Dedifferentiated amniotic fluid mesenchymal stem cell (primary cell): Measurements from ENCODE around the gene IGFBP4.
A peak's percentile ranks its signal among the peaks of the same experiment; 100 is the strongest.

Source experiments
- DNase-seq: peaks from one replicate; pipeline ENCODE4 v3.0.0-alpha.2; 2016; ENCODE audit errors: extremely low spot score

The IGFBP4 gene

DNA sequence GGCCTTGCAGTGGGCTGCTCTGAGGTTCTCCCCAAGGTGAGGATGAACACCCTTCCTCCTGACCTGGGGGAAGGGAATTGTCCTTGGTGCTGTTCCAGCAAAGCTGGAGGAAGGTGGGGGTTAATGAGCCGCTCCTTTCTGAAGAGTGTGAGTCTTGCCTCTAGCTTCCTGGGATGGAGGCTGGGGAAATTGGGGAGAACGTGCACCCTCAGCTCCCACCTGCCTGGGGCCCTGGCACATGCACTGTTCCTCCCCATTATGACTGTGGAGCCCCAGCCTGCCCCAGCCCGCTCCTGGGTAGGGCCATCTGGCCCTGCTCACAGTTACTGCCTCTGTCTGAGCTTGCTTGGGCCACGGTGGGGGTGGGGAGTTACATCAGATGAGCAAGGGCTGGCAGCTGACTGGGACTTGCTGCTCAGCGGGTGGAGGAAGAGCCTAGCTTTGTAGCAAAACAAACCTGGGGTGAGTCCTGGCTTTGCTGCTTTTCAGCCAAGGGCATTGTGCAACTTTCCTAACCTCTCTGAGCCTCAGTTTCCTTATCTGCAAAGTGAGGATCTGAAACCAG is 47.1 kb downstream of the IGFBP4 start:
- DNase-seq = no peak

DNA sequence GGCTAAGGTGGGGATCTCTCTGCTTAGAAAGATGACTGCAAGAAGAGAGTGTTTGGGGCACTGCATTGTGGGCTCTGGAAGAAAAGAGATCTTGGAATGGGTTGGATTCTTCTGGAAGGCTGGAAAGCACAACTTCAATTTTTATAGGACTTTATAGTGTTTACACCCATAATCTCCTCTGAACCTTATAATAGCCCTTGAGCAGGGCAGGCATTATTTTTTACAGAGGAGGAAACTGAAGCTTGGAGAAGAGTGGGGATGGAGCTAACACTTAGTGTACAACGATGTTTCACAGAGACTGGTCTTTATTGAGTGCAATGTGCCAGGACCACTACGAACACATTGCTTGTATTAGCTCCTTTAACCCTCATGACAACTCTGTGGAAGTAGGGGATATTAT is 47.7 kb downstream of the IGFBP4 start:
- DNase-seq = no peak

DNA sequence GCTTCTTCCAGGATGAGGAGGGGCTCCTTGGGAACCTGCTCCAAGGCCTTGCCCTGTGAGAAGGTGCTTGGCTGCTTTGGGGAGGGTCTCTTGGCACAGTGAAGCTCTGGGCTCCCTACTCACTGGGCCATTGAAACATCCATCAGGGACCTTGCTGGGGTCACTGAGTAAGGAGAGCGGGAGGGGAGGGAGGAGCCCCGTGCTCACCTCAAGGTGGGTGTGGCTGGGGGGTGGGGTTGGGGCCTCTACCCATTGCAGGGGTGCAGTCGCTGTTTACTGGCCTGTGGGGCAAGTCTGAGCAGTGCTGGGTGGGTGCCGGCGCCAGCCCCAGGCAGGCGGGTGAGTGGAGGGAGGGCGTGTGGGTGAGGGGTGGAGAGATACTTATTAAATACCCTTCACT is 48.2 kb downstream of the IGFBP4 start:
- DNase-seq = no peak

DNA sequence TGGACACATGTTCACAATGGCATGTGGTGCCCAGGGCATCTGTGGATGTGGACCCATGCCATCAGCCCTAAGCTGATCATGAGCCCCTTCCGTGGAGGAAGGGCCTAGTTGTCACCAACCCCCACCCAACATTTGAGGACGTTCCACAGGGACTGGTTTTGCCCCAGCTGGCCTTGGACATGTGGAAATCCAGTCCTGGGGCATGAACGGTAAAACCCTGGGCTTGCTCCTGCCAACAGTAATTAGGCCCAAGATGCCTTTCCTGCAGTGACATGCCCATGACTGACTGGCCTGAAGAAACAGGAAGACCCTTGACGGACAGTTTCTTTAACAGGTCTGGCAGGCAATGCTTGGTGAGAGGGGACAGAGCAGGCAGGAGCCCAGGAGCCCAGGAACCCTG is 50.4 kb downstream of the IGFBP4 start:
- DNase-seq = no peak

DNA sequence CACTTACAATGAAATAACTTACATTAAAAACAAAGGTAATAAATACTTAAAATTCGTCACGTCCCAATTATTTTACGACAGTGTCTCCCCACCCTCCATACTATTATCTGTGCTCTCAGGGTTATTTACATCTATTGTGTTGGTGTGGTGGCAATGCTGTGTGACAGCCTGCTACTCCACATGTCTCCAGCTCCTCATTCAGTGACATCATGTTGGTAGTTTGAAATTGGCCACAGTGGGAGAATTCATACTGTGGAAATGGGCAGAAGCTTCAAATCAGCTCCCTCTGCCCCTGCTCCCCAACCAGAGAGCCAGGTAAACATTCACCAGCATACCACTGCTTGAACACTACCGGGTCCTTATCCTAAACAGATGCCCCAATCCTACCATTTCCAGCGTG is 51.9 kb downstream of the IGFBP4 start:
- DNase-seq = no peak

DNA sequence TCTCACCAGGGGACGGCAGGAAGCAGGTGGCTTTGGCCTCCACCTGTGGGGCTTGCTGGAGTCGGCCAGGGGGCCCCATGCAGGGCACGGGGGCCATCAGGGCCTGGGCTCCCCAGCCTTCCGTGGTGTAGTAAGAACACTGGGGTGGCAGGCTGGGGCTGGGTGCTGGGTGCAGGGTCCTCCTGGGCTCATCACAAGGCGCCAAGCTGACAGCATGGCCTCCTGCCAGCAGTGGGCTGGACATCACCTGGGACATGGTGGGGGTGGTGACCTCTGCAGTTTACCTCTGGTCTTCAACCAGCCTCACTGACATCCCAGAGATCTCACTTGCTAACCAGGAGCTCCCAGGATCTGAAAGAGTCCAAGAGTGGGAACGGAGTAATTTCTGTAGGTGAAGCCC is 52.9 kb downstream of the IGFBP4 start:
- no peak for DNase-seq

DNA sequence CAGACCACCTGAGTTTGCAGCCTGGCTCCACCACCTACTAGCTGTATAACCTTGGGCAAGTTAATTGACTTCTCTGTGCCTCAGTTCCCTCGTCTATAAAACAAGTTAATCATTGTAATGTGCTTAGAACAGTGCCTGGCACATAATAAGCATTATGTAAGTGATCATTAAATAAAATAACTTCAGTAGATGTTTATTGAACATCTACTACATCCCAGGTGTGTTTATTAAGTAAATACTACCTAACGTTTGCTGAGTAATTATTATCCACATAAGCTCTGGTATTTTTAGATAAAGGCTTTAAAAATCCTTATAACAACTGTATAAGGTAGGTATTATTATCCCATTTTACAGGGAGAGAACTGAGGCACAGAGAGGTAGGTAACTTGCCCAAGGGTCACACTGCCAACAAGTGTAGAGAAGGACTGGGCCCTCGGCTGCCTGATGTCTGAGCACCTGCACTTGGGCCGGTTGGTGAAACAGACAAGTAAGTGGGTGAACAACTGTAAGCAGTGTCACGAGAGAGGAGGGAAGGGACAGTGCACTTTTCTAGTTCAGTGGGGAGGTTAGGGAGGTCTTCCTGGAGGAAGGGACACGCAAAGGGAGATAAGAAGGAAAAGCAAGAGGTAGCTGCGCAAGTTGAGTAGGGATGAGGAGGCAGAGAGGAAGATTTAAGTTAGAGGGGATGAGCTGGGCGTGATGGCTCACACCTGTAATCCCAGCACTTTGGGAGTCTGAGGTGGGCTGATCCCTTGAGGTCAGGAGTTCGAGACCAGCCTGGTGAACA is 53.6 kb downstream of the IGFBP4 start:
- no peak for DNase-seq

DNA sequence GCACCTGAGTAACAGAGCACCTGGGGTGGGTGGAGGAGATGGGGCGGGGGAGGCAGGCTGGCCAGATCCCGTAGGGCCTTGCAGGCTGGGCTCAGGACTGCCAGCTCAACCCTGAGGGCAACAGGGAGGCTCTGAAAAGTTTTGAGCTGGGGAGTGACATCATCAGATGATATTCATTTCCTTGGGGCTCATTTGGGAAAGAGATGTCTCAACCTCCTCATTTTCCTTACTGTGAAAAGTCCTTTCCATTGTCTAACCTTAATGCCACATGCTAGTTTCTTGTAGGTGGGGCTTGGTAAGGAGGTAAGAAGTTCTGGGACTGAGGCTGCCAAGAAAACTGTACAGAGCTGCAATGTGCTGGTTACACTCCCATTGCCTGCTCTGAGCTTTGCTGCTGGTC is 54.4 kb downstream of the IGFBP4 start:
- DNase-seq = peak; percentile 35

DNA sequence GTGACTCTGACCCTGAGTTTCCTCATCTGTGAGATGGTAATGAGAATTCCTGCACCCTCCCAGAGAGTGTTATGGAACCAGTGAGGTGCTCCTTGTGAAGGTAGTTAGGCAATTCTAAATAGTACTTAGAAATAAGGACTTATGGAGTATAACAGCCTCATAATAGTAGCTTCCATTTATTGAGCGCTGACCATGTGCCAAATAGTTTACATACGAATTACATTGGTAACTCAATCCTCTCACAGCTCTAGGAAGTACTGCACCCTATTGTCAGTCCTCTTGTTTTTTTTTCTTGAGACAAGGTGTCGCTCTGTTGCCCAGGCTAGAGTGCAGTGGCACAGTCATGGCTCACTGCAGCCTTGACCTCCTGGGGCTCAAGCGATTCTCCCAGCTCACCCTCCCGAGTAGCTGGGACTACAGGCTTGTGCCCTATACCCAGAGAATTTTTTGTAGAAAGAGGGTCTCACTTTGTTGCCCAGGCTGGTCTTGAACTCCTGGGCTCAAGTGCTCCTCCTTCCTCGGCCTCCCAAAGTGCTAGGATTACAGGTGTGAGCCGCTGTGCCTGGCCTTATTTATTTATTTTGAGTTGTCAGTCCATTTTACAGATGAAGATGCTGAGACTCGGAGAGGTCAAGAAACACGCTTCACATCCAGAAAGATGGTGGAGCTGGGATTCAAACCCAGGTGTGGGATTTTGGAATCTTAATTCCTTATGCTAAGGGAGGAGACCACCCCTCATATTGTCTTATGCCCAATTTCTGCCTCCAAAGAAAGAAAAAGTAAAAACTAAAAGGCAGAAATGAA is 55.2 kb downstream of the IGFBP4 start:
- DNase-seq = no peak

DNA sequence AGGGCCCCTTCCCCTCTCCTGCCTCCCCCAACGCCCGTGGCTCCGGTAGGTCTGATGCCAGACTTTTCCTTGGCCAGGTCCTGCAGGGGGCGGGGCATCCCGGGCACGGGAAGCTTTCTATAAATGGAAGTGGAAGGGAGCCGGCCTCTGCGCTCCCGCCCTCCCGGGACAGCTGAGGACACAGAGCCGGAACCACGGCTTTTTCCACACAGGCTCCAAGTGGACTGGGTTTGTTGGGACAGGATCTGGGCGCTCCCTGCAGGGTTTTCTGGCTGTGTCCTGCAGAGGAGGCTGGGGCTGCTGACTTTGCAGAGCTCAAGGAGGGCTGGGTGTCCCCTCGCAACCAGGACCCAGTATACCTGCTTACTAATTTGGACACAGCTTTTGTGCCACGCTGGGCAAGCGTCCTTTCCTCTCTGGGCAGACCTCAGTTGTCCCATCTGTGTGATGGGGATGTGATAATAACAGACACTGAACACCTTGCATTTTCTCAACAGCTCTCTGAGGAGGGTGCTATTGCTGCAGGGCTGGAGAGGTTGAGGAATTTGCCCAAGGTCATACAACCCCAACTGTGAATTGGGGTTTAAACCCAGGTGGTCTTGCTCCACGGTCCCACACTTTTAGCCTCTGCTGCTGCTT is 56.4 kb downstream of the IGFBP4 start:
- DNase-seq = peak; percentile 26

DNA sequence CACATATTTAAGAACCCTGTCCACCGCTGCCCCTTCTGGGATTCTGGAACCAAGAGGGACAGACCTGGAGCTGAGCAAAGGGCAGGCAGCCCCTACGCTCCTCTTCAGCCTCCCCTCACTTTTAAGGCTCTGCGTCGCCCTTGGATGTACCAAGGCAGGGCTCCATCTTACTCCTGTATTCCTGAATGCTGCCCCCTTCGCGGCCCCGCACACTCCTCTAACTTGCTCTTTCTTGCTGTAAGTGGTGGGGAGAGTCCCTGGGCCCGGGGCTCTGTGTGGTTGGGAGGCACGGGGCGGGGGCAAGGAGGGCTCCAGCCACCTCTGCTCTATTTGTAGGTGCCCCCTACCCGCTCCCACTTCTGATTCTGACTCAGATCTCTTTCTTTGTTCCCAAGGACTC is 56.9 kb downstream of the IGFBP4 start:
- no peak for DNase-seq

DNA sequence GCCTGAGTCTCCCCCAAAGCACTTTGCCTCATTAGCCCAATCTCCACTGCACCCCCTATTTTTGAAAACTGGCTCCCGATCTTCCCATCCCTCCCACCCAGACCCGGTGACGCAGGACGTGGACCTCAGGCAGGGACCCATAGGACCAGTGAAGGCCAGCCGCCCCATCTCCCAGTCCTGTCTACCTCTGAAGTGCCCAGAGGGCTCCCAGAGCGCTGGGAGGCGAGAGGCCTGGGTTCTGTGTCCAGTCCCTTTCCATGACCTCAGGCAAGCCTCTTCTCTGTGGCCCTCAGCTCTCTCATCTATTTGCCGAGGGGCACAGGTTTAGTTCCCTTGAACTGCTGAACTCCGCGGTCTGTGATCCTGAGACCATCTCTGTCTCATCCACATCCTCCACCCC is 57.5 kb downstream of the IGFBP4 start:
- no peak for DNase-seq

DNA sequence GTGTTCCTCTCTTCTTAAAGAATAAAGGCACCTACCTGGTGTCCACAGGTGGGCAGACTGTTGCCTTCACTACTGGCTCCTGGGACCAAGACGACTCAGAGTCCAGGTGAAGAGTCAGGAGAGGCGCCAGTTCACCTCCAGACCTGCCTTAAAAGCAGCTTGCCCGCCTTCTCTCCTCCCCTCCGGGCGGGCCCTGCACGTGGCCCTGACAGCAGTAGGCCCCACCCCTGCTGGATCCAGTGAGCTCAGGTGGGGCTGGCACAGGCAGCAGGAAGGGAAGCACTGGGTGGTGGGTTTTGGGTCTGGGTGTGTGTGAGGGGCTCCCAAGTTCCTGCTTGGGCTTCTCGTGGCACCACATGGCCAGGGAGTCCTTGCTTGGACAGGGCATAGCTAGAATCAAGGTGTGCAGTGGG is 58.3 kb downstream of the IGFBP4 start, which contains the start of gene TNS4:
TNS4 (minus strand) TSS at position 125 of the 413 bp plus-strand sequence. CDS start 5,198 bp downstream, outside the sequence.
- DNase-seq = no peak

DNA sequence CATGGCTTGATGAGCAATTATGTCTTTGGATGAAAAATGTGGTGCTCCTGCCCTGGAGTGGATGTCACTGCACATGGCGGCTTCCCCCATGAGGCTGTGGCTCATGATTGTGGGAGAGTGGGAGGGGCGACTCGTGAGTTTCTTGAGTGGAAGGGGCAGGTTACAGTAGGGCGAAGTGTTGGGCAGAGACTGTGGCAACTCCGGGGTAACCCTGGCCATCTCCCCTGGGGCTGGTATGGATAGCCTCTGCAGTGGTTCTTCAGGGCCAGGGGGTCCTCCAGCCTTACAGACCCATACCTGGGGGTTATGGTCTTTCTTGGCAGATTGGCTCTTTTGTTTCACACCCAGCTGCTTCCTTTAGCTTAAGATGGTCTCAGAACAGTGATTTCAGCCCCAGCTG is 59.5 kb downstream of the IGFBP4 start:
- no peak for DNase-seq

DNA sequence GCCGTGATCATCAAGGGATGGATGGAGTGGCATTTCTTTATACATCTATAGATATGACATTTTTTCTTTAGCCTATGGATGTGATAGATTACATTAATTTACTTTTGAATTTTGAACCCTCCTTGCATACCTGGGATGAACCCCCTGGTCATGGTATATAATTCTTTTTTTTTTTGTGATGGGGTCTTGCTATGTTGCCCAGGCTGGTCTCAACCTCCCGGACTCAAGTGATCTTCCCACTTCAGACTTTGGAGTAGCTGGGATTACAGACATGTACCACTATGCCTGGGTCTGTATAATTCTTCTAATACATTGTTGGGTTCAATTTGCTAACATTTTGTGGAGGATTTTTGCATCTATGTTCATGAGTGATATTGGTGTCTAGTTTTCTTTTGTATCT is 59.9 kb downstream of the IGFBP4 start:
- DNase-seq = no peak

DNA sequence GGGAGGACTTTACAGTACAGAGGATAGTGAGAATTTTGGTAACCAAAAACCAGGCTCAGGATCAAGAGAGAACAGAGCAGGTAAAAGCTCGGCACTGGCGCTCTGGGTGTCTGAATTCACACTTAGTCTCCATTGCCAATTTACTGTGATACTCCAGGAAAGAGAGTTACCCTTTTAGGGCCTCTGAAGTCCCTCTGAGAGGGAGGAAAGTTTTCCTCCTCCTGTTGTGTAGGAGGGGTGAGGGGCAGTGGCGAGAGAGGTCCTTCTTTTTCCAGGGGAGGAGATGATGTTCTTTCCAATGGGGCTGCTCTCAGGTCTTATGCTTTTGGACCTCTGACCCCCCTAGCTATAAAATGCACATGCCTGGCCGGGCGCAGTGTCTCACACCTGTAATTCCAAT is 63.5 kb downstream of the IGFBP4 start:
- no peak for DNase-seq
